ENCODE data around the gene NPAS3.

Gene NPAS3

DNA sequence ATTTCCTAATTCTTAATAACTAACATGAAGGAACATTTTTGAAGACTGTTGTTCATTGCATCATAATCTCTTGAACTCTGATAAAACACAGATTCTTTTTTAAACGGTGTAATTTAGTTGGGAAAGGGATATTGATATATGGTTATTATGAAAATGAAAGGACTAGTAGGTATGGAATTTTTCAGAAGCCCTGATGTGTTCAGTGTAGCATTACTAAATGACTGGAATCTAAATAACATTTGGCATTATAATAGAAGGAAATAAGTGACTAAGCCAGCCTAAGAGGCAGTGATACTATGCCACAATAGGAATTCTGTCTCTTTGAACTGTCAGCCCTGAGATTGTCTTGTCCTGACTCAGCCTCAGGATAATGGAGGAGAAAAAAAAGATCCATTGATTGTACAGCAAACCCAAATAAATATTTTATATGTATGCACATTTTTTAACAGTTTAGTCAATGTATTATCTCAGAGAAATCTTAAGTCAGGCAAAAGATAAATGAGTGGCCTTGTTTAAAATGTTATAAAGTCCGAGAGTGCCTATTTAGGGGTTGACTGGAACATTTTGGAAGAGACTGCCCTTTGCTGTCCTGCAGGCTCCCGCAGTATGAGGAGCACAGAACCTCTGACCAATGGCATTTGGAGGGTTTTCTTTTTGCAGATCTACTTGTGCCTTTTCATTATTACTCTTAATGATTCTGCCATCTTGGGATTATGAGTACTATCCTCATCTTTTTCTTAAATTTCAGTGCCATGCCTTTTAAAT, 741.0 kb downstream of the NPAS3 start:
- DNase-seq (ENCODE audit: low spot score) = peak; percentile 65

- DNase-seq (ENCODE audit: low spot score) = no peak
Measured at GRCh38 chr14:33680873-33681272, 742.2 kb downstream of the NPAS3 start.

GRCh38 chr14:33682760-33683159, 744.1 kb downstream of the NPAS3 start:
- peak; percentile 81 for DNase-seq (ENCODE audit: low spot score)

DNA sequence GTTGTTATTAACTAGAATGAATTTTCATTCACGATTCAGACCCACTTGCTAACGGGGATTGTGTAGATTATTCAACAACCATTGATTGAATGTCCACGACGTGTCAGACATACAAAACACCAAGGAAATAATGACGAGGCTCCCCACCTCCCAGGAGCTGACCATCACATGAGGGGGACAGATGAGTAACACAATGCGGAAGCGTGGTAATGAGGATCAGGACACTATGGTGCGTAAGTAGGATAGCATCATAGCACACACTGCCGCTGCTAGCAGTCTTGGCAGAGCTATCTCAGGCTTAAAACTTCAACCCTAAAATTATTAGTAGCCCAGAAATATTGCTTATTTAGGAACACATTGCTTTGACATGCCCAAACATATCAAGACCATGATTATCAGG, 746.3 kb downstream of the NPAS3 start:
- DNase-seq (ENCODE audit: low spot score) = no peak

DNA sequence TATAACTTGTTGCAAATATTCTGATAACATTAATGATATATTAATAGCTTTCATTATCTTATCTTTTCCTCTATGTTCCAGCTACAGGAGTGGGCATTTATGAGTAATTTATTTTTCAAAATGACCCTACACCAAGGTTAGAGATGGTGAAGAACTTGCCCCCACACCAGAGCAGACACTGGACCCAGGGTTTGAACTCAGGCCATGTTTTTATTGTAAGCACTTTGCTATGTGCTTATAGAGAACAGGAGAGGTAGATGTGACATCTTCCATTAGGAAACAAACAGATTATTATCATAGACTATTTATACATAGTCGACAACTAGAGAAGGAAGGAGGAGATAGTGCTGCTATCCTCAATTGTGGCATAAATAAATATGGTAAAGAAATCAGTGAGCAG, 747.0 kb downstream of the NPAS3 start:
- no peak for DNase-seq (ENCODE audit: low spot score)

GRCh38 chr14:33686218-33686617, 747.5 kb downstream of the NPAS3 start:
- DNase-seq (ENCODE audit: low spot score) = peak; percentile 63

GRCh38 chr14:33686856-33687255, 748.2 kb downstream of the NPAS3 start:
- no peak for DNase-seq (ENCODE audit: low spot score)

DNA sequence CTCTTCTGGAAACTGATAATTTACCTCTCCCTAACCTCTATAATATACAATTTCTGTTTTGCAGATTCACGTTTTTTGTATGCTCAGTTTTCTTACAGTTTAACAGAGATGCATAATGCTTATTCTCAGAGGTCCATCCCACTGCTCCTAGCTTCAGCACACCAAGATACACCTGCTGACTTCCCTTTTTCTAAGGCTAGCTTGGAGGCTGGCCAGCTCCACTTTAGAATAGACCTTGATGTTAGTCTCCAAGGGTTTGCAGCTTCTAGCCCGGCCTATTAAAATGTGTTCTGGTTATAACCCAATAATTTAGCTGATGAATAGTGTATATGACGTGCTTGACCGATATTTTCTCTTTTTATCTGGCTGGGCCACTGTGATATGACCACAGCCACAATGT, 751.0 kb downstream of the NPAS3 start:
- DNase-seq (ENCODE audit: low spot score) = no peak

DNA sequence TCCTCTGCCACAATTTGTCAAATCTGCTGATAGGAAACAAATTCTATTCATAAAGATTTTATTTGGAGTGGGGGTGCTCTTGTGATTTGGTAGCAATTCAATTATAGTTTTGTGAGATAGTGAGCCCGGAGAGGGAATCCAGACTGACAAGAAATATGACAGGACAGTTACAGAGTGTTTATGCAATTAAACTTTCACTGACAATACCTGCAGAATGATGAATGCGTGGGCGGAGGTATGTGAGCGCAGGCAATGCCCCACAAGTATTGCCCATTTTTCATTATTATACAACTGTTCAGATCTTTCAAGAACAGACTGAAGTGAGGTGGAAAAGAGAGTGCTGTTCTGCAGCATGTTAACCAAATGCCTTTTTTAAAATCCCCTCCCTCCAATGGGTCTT, 753.2 kb downstream of the NPAS3 start:
- DNase-seq (ENCODE audit: low spot score) = no peak

- peak; percentile 63 for DNase-seq (ENCODE audit: low spot score)
Measured at GRCh38 chr14:33692762-33693161, 754.1 kb downstream of the NPAS3 start.

DNA sequence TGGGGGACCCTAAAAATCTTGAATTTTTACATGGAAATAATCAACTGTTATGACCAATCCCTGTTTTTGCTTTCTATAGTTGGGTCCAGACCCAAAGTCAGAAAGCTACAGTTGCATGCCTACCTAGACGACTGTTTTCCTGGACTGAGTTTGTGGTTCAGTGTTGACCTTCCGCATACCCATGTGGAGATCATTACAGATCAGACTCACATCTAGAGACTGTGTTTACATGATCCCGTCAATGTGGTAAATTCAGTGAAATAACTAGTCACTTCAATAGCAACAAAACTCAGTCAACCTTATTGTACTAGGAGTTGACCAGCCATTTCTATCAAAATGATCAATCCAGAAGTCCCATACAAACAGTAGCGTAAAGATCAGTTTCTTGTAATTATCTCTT, 754.6 kb downstream of the NPAS3 start:
- DNase-seq (ENCODE audit: low spot score) = peak; percentile 34

DNA sequence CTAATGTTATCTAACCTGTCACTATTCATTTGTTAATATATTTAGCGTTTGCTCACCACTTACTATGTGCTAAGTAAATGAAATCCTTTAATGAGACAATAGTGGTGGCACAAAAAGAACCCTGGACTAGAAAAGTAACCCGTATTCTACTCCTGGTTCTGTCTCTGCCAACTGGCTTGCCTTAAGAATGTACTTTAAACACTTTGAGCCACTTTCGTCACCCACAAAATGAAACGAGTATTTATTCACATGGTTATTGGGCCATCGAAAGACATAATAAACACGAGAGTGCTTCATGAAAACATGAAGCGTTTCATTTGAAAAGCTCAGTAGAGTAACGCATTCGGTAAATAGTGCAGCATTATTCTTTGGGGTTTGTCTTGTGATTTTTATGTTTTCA, 757.5 kb downstream of the NPAS3 start:
- no peak for DNase-seq (ENCODE audit: low spot score)

DNA sequence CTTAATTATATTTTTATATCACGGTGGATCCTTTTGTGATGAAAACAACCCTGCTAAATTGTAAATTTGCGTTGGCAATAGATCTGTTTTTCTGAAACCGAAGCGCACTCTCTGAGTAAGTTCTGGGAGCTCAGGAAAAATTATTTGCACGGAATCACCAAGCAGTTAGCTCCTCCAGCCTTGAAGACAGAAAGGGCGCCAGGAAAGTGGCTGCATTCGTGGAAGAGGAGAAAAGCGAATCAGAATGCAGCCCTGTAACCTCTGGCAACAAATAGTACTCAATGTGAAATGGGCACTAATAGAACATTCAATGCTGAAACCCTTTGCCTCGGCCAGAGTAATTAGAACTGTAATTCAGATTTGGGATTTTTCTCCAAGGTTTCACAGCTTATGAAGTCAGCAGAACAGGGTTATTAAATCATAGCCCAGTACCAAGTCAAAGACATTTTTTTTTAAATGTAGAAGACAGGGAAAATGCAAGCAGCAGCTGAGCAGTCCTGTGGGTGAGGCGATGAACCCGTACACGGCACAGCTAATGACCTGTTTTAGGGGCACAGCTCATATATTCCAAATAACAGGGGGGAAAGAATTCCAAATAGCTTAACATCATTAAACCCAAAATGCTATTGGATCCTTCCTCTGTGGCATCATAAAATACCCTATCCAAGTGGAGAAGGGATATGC, 760.8 kb downstream of the NPAS3 start:
- no peak for DNase-seq (ENCODE audit: low spot score)

- DNase-seq (ENCODE audit: low spot score) = no peak
Measured at GRCh38 chr14:33700052-33700451, 761.4 kb downstream of the NPAS3 start.

DNA sequence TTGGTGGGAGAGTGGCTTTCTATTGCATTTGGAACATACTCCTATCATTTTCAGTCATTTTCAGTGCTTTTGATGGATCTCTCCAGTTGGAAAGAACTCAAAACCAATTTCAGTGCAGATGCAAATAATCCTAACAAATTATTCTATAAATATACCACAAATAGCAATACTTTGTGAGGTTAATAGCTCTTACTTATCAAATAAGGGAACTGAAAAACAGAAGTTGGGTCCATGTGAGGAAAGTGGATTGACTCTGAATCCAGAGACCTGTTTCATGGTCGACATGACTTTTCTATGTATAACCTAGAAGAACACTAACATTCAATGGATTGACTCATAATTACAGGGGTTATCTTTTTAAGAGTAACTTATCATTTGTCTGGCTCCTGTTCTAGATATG, 763.6 kb downstream of the NPAS3 start:
- DNase-seq (ENCODE audit: low spot score) = no peak

GRCh38 chr14:33704481-33704880, 765.8 kb downstream of the NPAS3 start:
- no peak for DNase-seq (ENCODE audit: low spot score)

GRCh38 chr14:33705490-33705889, 766.8 kb downstream of the NPAS3 start:
- no peak for DNase-seq (ENCODE audit: low spot score)

- no peak for DNase-seq (ENCODE audit: low spot score)
Measured at GRCh38 chr14:33707716-33708115, 769.0 kb downstream of the NPAS3 start.

DNA sequence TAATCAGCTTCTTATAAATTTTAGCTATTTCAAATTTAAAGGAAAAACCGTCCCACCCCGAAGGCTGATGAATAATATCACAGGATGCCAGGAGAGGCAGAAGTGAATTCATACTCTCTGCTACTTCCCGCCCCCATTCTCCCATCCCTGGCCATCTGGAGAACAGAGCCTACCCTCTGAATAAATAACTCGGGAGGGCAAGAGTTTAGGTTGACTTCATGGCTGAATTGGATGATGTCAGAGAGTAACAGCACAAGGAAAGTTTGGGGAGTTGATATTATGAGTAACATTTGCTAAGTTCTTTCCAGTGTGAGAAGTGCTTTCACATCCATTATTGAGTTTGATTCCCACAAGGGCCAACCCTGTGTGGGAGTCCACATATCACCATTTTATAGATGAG, 770.6 kb downstream of the NPAS3 start:
- no peak for DNase-seq (ENCODE audit: low spot score)

DNA sequence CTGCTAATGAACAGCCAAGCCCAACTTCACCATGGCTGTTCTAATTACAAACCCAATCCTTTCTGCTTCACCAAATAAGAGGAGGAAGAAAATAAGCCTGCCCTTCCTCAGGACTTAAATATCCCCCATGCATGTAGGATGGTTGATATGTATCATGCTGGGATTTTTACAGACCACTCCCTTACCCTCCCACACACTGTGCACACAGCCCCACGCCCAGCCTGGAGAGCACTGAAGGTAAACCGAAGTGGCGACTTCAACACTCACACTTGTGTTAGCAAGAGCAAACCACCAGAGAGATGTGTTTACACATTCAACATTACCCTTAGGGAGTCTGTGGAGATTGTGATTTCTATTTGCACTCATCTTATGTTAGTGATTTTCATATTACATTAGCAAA, 771.0 kb downstream of the NPAS3 start:
- DNase-seq (ENCODE audit: low spot score) = no peak

GRCh38 chr14:33710273-33710672, 771.6 kb downstream of the NPAS3 start:
- DNase-seq (ENCODE audit: low spot score) = no peak

GRCh38 chr14:33711194-33711593, 772.5 kb downstream of the NPAS3 start:
- no peak for DNase-seq (ENCODE audit: low spot score)

DNA sequence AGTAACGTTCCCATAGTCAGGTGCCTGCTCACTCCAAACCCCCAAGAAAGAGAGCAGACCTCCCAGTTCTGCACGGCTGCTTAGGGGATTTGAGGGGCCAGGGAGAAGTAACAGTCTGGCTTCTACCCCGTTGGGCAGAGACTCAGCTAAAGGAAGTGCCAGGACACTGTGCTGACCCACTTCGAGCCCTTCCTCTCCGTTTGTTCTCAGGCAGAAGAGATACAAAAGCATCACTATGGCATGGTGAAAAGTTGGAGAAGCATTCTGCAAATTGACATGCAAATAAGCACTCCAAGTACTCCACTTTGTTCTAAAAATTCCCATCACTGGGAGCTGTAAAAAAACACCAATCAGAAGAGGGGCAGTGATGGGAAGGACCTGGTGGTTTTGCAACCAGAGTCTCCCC, 773.1 kb downstream of the NPAS3 start:
- DNase-seq (ENCODE audit: low spot score) = no peak

Data from AG20443 (cell line).